ENCODE results near the gene CNOT10.
"Not testable (repeated sequence)": the region's sequence is repeated elsewhere in the genome, so short reads cannot be mapped to it uniquely, and the experiment has no call there.

The CNOT10 gene

GRCh38 chr3:32758375-32758753 is 73.4 kb downstream of the CNOT10 start:
- no peak for DNase-seq (ENCODE audit: low spot score)

GRCh38 chr3:32759342-32759741 is 74.4 kb downstream of the CNOT10 start:
- DNase-seq (ENCODE audit: low spot score) = no peak

- DNase-seq (ENCODE audit: low spot score) = no peak
These were observed 79.5 kb downstream of the CNOT10 start for GRCh38 chr3:32764481-32764880.

- DNase-seq (ENCODE audit: low spot score) = no peak
These were observed 93.4 kb downstream of the CNOT10 start for GRCh38 chr3:32778389-32778788.

GRCh38 chr3:32780071-32780734 is 95.2 kb downstream of the CNOT10 start:
- no peak for DNase-seq (ENCODE audit: low spot score)

GRCh38 chr3:32780735-32781210 is 95.8 kb downstream of the CNOT10 start:
- peak; percentile 36 for DNase-seq (ENCODE audit: low spot score)

- peak; percentile 57 for DNase-seq (ENCODE audit: low spot score)
These were observed 96.4 kb downstream of the CNOT10 start for GRCh38 chr3:32781211-32781968.

- not testable (repeated sequence) for DNase-seq (ENCODE audit: low spot score)
These were observed 96.9 kb downstream of the CNOT10 start for GRCh38 chr3:32781969-32782270.

GRCh38 chr3:32782407-32782806 is 97.4 kb downstream of the CNOT10 start:
- DNase-seq (ENCODE audit: low spot score) = no peak

GRCh38 chr3:32791833-32792232 is 106.8 kb downstream of the CNOT10 start:
- DNase-seq (ENCODE audit: low spot score) = peak; percentile 54

GRCh38 chr3:32794487-32795308 is 109.7 kb downstream of the CNOT10 start:
- DNase-seq (ENCODE audit: low spot score) = peak; percentile 58

- peak; percentile 54 for DNase-seq (ENCODE audit: low spot score)
These were observed 111.5 kb downstream of the CNOT10 start for GRCh38 chr3:32796384-32796950.

- no peak for DNase-seq (ENCODE audit: low spot score)
These were observed 112.8 kb downstream of the CNOT10 start for GRCh38 chr3:32797776-32798175.

- not testable (repeated sequence) for DNase-seq (ENCODE audit: low spot score)
These were observed 116.5 kb downstream of the CNOT10 start for GRCh38 chr3:32801440-32801839.

GRCh38 chr3:32813180-32813579 is 128.2 kb downstream of the CNOT10 start:
- no peak for DNase-seq (ENCODE audit: low spot score)

- DNase-seq (ENCODE audit: low spot score) = no peak
These were observed 129.4 kb downstream of the CNOT10 start for GRCh38 chr3:32814361-32814760.

- no peak for DNase-seq (ENCODE audit: low spot score)
These were observed 131.0 kb downstream of the CNOT10 start for GRCh38 chr3:32815841-32816438.

- peak; percentile 56 for DNase-seq (ENCODE audit: low spot score)
These were observed 131.7 kb downstream of the CNOT10 start for GRCh38 chr3:32816439-32817256.

- DNase-seq (ENCODE audit: low spot score) = no peak
These were observed 132.2 kb downstream of the CNOT10 start for GRCh38 chr3:32817257-32817557.

GRCh38 chr3:32817558-32818228 is 132.7 kb downstream of the CNOT10 start, which contains the start of gene TRIM71:
Gene TRIM71 (plus strand): TSS chr3:32817997. CDS start chr3:32818081, 84 bp downstream.
- DNase-seq (ENCODE audit: low spot score) = no peak
